ENCODE results near the gene PSMA6.

DNA sequence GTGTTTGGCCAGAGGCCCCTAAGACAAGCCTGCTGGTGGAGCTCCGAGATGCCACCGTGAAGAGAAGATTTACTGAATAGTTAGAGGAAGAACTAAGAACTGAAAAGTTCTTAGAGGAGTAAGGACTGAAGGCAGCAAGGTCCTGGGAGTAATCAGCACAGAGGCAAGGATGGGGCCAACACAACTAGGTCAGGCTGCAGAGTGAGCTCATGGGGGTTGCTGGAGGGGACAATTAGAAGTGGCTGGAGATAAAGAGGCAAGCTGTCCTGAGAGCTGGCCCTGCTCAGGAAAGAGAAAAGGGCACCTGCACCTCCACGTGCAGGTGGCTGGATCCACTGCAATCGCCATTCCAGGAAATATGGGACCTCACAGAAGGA, 59.7 kb downstream of the PSMA6 start:
- no peak for TF ChIP-seq POLR2A (IDR thresholded peaks at IDR 0.05; ENCODE audit: control extremely low read depth in 1 of 2, low read depth in 2 of 2, low read length in 2 of 2)
- no peak for TF ChIP-seq SIRT6 (IDR thresholded peaks at IDR 0.05; ENCODE audit: low read length)
- TF ChIP-seq ATF2 (IDR thresholded peaks at IDR 0.05; ENCODE audit: low read length) = no peak
- TF ChIP-seq CTCF (IDR thresholded peaks at IDR 0.05; ENCODE audit: control extremely low read depth in 1 of 3, insufficient read depth in 1 of 3, low read depth in 1 of 3, low read length in 3 of 3) = no peak
- TF ChIP-seq SAP30 (IDR thresholded peaks at IDR 0.05; ENCODE audit: insufficient read depth, insufficient replicate concordance, low read length) = no peak
- TF ChIP-seq GABPA (IDR thresholded peaks at IDR 0.05; ENCODE audit: borderline replicate concordance, insufficient read depth, low read length) = no peak
- TF ChIP-seq TAF1 (IDR thresholded peaks at IDR 0.05; ENCODE audit: low read depth, low read length) = no peak
- TF ChIP-seq ATF3 (IDR thresholded peaks at IDR 0.05; ENCODE audit: insufficient read depth, low read depth, low read length) = no peak
- no peak for TF ChIP-seq RAD21 (IDR thresholded peaks at IDR 0.05 in 1 of 2, conservative IDR thresholded peaks at IDR 0.05 in 1 of 2; ENCODE audit: low read depth in 2 of 2, low read length in 2 of 2)
- TF ChIP-seq, protein P1, sequence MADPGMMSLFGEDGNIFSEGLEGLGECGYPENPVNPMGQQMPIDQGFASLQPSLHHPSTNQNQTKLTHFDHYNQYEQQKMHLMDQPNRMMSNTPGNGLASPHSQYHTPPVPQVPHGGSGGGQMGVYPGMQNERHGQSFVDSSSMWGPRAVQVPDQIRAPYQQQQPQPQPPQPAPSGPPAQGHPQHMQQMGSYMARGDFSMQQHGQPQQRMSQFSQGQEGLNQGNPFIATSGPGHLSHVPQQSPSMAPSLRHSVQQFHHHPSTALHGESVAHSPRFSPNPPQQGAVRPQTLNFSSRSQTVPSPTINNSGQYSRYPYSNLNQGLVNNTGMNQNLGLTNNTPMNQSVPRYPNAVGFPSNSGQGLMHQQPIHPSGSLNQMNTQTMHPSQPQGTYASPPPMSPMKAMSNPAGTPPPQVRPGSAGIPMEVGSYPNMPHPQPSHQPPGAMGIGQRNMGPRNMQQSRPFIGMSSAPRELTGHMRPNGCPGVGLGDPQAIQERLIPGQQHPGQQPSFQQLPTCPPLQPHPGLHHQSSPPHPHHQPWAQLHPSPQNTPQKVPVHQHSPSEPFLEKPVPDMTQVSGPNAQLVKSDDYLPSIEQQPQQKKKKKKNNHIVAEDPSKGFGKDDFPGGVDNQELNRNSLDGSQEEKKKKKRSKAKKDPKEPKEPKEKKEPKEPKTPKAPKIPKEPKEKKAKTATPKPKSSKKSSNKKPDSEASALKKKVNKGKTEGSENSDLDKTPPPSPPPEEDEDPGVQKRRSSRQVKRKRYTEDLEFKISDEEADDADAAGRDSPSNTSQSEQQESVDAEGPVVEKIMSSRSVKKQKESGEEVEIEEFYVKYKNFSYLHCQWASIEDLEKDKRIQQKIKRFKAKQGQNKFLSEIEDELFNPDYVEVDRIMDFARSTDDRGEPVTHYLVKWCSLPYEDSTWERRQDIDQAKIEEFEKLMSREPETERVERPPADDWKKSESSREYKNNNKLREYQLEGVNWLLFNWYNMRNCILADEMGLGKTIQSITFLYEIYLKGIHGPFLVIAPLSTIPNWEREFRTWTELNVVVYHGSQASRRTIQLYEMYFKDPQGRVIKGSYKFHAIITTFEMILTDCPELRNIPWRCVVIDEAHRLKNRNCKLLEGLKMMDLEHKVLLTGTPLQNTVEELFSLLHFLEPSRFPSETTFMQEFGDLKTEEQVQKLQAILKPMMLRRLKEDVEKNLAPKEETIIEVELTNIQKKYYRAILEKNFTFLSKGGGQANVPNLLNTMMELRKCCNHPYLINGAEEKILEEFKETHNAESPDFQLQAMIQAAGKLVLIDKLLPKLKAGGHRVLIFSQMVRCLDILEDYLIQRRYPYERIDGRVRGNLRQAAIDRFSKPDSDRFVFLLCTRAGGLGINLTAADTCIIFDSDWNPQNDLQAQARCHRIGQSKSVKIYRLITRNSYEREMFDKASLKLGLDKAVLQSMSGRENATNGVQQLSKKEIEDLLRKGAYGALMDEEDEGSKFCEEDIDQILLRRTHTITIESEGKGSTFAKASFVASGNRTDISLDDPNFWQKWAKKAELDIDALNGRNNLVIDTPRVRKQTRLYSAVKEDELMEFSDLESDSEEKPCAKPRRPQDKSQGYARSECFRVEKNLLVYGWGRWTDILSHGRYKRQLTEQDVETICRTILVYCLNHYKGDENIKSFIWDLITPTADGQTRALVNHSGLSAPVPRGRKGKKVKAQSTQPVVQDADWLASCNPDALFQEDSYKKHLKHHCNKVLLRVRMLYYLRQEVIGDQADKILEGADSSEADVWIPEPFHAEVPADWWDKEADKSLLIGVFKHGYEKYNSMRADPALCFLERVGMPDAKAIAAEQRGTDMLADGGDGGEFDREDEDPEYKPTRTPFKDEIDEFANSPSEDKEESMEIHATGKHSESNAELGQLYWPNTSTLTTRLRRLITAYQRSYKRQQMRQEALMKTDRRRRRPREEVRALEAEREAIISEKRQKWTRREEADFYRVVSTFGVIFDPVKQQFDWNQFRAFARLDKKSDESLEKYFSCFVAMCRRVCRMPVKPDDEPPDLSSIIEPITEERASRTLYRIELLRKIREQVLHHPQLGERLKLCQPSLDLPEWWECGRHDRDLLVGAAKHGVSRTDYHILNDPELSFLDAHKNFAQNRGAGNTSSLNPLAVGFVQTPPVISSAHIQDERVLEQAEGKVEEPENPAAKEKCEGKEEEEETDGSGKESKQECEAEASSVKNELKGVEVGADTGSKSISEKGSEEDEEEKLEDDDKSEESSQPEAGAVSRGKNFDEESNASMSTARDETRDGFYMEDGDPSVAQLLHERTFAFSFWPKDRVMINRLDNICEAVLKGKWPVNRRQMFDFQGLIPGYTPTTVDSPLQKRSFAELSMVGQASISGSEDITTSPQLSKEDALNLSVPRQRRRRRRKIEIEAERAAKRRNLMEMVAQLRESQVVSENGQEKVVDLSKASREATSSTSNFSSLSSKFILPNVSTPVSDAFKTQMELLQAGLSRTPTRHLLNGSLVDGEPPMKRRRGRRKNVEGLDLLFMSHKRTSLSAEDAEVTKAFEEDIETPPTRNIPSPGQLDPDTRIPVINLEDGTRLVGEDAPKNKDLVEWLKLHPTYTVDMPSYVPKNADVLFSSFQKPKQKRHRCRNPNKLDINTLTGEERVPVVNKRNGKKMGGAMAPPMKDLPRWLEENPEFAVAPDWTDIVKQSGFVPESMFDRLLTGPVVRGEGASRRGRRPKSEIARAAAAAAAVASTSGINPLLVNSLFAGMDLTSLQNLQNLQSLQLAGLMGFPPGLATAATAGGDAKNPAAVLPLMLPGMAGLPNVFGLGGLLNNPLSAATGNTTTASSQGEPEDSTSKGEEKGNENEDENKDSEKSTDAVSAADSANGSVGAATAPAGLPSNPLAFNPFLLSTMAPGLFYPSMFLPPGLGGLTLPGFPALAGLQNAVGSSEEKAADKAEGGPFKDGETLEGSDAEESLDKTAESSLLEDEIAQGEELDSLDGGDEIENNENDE (IDR thresholded peaks at IDR 0.05; ENCODE audit: insufficient replicate concordance, low read length) = no peak
